GM19025 (cell line): ENCODE data around the gene APBB2.

Experiments
- ATAC-seq: cut with Tn5 transposase; IDR thresholded peaks from one replicate; pipeline ENCODE4 v1.9.1; 2021; ENCODE audit warnings: mild to moderate bottlenecking, low read depth, moderate library complexity; ENCODE audit not compliant: unreplicated experiment

The APBB2 gene

GRCh38 chr4:41110050-41110449 lies 104.3 kb downstream of the APBB2 start:
- ATAC-seq = no peak

- no peak for ATAC-seq
These were observed 105.9 kb downstream of the APBB2 start for GRCh38 chr4:41108481-41108880.

GRCh38 chr4:41106694-41107419 lies 107.5 kb downstream of the APBB2 start:
- ATAC-seq = no peak

- ATAC-seq = no peak
These were observed 108.3 kb downstream of the APBB2 start for GRCh38 chr4:41106081-41106480.

GRCh38 chr4:41104155-41104554 lies 110.2 kb downstream of the APBB2 start:
- no peak for ATAC-seq

GRCh38 chr4:41103657-41104056 lies 110.7 kb downstream of the APBB2 start:
- ATAC-seq = no peak

- no peak for ATAC-seq
These were observed 111.8 kb downstream of the APBB2 start for GRCh38 chr4:41102414-41103092.

- no peak for ATAC-seq
These were observed 116.0 kb downstream of the APBB2 start for GRCh38 chr4:41098093-41099048.

- no peak for ATAC-seq
These were observed 118.4 kb downstream of the APBB2 start for GRCh38 chr4:41095973-41096372.

- no peak for ATAC-seq
These were observed 119.0 kb downstream of the APBB2 start for GRCh38 chr4:41095192-41095872.

- ATAC-seq = no peak
These were observed 122.2 kb downstream of the APBB2 start for GRCh38 chr4:41092128-41092527.

GRCh38 chr4:41081847-41082246 lies 132.5 kb downstream of the APBB2 start:
- no peak for ATAC-seq

GRCh38 chr4:41080976-41081375 lies 133.4 kb downstream of the APBB2 start:
- no peak for ATAC-seq

- no peak for ATAC-seq
These were observed 134.3 kb downstream of the APBB2 start for GRCh38 chr4:41079881-41080560.

GRCh38 chr4:41077628-41078027 lies 136.7 kb downstream of the APBB2 start:
- ATAC-seq = no peak

- ATAC-seq = no peak
These were observed 137.9 kb downstream of the APBB2 start for GRCh38 chr4:41076481-41076880.

GRCh38 chr4:41074215-41074614 lies 140.1 kb downstream of the APBB2 start:
- no peak for ATAC-seq

- no peak for ATAC-seq
These were observed 142.1 kb downstream of the APBB2 start for GRCh38 chr4:41072021-41072777.
